Muscle of arm (tissue), 12 donors: ENCODE measurements around the gene OSTM1. TPM values are rescaled to one million over a fixed set of nuclear protein-coding genes. Genes with fewer than 3 reads are reported as not detected.
A peak's percentile ranks its signal among the peaks of the same experiment; 100 is the strongest.
"Not testable (repeated sequence)": the region's sequence is repeated elsewhere in the genome, so short reads cannot be mapped to it uniquely, and the experiment has no call there.

ENCODE experiments used
- DNase-seq: peaks from one replicate; pipeline ENCODE4 v3.0.0-alpha.2; 2013
- polyA plus RNA-seq, 12 donors: library from polyadenylated mRNA; unstranded; fragments of 120-200 nt; gene quantifications; one replicate each; pipeline ENCODE4 v1.2.1, GENCODE V29; 2013; ENCODE audit not compliant: insufficient read length in 12 of 12

OSTM1 gene
- polyA plus RNA-seq, 12 donors = 19.4 to 33.0 (median 27.1) TPM; not detected in 1

- DNase-seq = peak; percentile 7
Observed at GRCh38 chr6:108029226-108029921, 45.2 kb downstream of the OSTM1 start.

DNA sequence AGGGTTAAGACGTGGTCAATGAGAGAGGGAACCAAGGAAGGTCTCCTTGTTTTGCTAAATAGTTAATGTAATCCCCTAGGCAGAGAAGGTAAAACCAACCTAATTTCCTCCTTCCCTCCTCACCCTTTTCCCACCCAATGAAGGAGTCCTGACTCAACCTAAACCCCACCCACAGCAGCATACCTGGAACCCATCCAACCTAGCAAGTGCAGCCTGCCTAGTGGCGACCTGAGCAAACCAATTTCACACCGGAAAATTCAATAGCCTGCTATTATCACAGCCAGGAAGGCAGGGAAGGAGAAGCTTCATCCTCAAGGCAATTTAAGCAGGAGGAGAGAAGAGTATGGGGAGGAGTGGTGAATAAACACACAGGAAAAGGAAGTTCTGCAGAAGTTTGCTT is 46.9 kb downstream of the OSTM1 start:
- no peak for DNase-seq

DNA sequence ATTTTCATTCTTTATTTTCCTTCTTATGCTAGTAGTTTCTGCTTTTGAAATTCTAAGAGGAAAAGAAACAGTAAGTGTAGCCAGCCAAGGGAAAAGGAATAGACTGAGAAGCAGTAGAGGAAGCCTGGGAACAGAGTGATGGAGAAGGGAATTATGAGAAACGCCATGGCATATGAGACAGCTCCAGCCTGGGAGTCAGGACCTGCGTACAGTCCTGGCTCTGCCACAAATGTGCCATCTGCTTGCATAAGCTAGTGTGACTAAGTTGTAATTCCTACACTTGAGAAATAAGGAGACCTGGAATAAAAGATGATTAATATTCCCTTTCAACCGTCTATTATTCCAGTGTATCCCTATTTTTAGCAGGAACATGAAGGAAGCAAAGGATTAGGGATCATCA is 47.5 kb downstream of the OSTM1 start:
- DNase-seq = no peak

DNA sequence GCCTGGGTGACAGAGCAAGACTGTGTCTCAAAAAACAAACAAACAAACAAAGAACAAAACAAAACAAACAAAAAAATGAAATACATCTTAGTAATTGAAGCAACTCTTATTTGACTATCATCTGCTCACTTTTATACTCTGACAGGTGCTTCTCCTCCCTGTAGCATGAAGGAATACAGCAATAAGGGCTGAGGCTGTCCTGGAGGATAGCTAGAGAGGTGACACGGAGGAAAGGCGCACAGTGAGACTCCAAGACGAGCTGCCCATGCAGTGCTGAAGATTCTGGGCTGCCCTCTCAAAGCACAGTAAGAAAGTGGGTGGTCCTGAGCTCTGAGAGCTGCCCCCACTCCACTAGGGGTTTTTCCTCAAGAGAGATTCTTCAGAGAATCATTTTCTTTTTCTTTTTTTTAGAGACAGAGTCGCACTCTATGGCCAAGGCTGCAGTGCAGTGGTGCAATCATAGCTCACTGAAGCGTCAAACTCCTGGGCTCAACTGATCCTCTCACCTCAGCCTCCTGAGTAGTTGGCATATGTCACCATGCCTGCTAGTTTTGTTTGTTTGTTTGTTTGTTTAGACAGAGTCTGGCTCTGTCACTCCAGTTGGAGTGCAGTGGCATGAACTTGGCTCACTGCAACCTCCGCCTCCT is 50.0 kb downstream of the OSTM1 start:
- no peak for DNase-seq

GRCh38 chr6:108020472-108021116 is 53.9 kb downstream of the OSTM1 start:
- DNase-seq = no peak

DNA sequence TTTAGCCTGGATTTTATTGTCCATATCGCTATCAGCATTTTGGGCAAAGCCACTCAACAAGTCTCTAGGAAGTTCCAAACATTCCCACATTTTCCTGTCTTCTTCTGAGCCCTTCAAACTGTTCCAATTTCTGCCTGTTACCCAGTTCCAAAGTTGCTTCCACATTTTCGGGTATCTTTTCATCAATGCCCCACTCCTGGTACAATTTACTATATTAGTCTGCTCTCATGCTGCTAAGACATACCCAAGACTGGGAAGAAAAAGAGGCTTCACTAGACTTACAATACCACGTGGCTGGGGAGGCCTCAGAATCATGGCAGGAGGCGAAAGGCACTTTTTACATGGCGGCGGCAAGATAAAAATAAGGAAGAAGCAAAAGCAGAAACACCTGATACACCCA is 58.3 kb downstream of the OSTM1 start:
- DNase-seq = not testable (repeated sequence)

GRCh38 chr6:108013787-108014439 is 60.6 kb downstream of the OSTM1 start:
- DNase-seq = no peak

DNA sequence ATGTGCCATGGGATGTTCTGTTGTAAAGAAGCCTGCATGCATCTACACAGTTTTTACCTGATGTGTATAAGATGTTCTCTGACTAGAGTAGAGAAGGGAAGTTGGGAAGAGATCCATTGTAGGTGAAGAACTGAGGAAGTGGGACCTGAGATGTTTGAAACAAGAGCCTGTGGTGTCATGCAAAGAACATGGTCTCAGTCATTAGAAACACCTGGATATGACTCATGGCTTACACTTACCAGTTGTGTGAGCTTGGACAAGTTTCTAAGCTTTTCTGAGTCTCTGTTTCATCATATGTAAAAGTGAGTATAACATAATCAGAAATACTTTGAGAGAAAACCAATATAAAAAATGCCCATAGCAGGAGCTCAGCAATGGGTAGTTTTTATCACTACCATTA is 64.6 kb downstream of the OSTM1 start:
- DNase-seq = no peak

DNA sequence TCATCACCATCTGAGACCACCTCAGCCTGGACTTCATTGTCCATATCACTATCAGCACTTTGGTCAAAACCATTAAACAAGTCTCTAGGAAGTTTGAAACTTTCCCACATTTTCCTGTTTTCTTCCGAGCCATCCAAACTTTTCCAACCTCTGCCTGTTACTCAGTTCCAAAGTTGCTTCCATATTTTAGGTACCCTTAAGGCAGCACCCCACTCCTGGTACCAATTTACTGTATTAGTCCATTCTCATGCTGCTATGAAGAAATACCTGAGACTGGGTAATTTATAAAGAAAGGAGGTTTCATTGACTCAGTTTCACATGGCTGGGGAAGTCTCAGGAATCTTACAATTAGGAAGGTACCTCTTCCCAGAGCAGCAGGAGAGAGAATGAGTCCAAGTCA is 65.3 kb downstream of the OSTM1 start:
- not testable (repeated sequence) for DNase-seq

GRCh38 chr6:108008363-108008762 is 66.2 kb downstream of the OSTM1 start:
- no peak for DNase-seq

GRCh38 chr6:108005961-108006360 is 68.6 kb downstream of the OSTM1 start:
- DNase-seq = no peak

GRCh38 chr6:108004861-108005260 is 69.7 kb downstream of the OSTM1 start:
- DNase-seq = no peak

- peak; percentile 7 for DNase-seq
Observed at GRCh38 chr6:108002365-108003221, 71.9 kb downstream of the OSTM1 start.

DNA sequence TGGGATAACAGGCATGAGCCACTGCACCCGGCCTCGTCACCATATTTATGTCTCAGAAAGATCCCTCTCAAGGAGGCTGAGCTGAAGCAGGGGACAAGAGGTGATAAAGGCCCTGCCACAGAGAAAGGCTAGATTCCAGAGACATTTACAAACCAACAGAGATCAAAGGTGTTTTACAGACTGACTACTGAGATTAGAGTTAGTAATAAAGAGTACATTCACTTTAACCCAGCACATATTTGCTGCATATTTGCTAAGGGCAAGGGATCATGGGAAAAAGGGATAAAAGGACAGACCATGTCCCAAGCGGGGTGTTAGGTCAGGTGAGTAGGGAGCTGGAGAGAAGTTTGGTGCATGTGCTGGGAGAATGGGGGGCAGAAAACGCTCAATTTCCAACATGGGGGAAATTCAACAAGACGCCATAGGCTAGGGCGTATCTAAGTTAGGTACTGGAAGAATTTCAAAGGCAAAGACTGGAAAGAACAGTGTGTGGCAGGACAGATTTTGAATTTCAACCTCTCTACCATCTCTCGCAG is 72.8 kb downstream of the OSTM1 start:
- no peak for DNase-seq

DNA sequence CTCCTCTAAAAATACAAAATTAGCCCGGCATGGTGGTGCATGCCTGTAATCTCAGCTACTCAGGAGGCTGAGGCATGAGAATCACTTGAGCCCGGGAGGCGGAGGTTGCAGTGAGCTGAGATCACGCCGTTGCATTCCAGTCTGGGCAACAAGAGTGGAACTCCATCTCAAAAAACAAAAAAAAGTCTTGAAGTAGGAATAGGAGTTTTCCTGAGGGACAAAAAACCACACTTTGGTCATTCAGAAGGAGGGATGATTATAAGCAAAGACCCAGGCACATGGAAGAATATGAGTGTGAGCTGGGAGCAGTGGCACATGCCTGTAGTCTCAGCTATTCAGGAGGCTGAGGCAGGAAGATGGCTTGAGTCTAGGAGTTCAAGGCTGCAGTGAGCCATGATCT is 74.3 kb downstream of the OSTM1 start:
- DNase-seq = not testable (repeated sequence)

GRCh38 chr6:107999341-107999740 is 75.2 kb downstream of the OSTM1 start:
- no peak for DNase-seq

DNA sequence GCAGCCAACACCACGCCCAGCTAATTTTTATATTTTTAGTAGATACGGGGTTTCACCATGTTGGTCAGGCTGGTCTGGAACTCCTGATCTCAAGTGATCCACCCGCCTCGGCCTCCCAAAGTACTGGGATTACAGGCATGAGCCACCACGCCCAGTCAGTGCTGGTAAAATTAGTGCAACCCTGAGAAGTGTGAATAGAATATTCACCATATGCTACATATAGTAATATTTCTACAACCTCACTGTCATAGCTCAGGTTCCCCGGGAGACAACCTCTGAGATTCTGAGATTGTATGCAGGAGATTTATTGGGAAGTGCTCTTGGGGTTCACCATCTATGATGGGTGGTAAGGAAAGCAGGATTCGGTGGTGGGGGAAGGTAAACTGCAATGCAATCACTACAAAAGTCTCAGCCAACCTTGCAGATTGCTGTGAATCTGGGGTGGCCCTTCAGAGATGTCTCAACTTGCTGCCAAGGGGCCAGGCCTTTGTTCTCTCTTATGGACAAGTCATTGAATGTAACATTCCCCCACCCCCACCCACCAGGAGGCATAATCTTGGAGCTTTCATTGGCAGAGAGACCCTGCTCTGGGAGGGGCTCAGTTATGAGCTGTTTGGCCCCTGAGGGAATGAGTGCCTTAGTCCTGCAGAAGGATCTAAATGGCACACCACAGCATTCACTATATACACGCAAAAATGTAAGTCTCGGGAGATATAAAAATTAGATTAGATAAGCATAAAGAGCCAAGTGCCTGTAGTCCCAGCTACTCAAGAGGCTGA is 82.6 kb downstream of the OSTM1 start:
- no peak for DNase-seq
